Liver (tissue), 9 donors: ENCODE measurements around the gene NAA35. TPM values are rescaled to one million over a fixed set of nuclear protein-coding genes. Genes with fewer than 3 reads are reported as not detected.

ENCODE experiments used
- DNase-seq: peaks from one replicate; pipeline ENCODE4 v3.0.0-alpha.2; 2017; ENCODE audit warnings: low spot score
- H3K27ac ChIP-seq, 2 donors: one replicate each; pipeline ENCODE4 v1.7.0; 2013; ENCODE audit warnings: inconsistent platforms in 2 of 2, low read length in 2 of 2, control low read depth in 1 of 2, low read depth in 1 of 2, mild to moderate bottlenecking in 1 of 2
- H3K27me3 ChIP-seq, 4 donors: one replicate each; pipeline versions ENCODE4 v1.6.1 to v1.7.0; 2013; ENCODE audit warnings: low read length in 3 of 4, inconsistent platforms in 1 of 4, mild to moderate bottlenecking in 1 of 4, moderate library complexity in 1 of 4; ENCODE audit not compliant: control insufficient read depth in 4 of 4, insufficient read depth in 4 of 4
- H3K36me3 ChIP-seq, 4 donors: one replicate each; pipeline versions ENCODE4 v1.6.1 to v1.7.0; 2013; ENCODE audit warnings: low read length in 3 of 4, mild to moderate bottlenecking in 3 of 4, low read depth in 1 of 4, moderate library complexity in 1 of 4; ENCODE audit not compliant: control insufficient read depth in 4 of 4, insufficient read depth in 3 of 4
- H3K4me1 ChIP-seq, 4 donors: one replicate each; pipeline versions ENCODE4 v1.6.1 to v1.7.0; 2013; ENCODE audit warnings: low read length in 3 of 4, mild to moderate bottlenecking in 3 of 4, moderate library complexity in 1 of 4; ENCODE audit not compliant: control insufficient read depth in 4 of 4, insufficient read depth in 4 of 4
- H3K4me3 ChIP-seq, 3 donors: one replicate each; pipeline versions ENCODE4 v1.6.1 to v1.7.0; 2013; ENCODE audit warnings: low read length in 3 of 3, control low read depth in 1 of 3, low read depth in 1 of 3, mild to moderate bottlenecking in 1 of 3
- H3K9ac ChIP-seq, 2 donors: one replicate each; pipeline ENCODE4 v1.7.0; 2013; ENCODE audit warnings: low read length in 2 of 2, mild to moderate bottlenecking in 2 of 2, moderate library complexity in 2 of 2, control low read depth in 1 of 2, low read depth in 1 of 2
- H3K9me3 ChIP-seq, 4 donors: one replicate each; pipeline versions ENCODE4 v1.6.1 to v1.7.0; 2013; ENCODE audit warnings: low read length in 3 of 4; ENCODE audit not compliant: control insufficient read depth in 4 of 4
- EGR1 ChIP-seq, 2 donors: IDR thresholded peaks; 2 replicates each; pipeline ENCODE4 v1.6.1; 2016 to 2018; ENCODE audit warnings: antibody characterized with exemption in 2 of 2, low read depth in 2 of 2
- FOXA1 ChIP-seq: IDR thresholded peaks from 2 replicates; pipeline ENCODE4 v1.6.1; 2016; ENCODE audit warnings: antibody characterized with exemption
- FOXA2 ChIP-seq: IDR thresholded peaks from 2 replicates; pipeline ENCODE4 v1.6.1; 2016; ENCODE audit warnings: antibody characterized with exemption
- GABPA ChIP-seq, 2 donors: IDR thresholded peaks in 1 of 2; conservative IDR thresholded peaks in 1 of 2; 2 replicates each; pipeline ENCODE4 v1.6.1; 2016; ENCODE audit warnings: antibody characterized with exemption in 2 of 2, mild to moderate bottlenecking in 1 of 2, moderate library complexity in 1 of 2
- HNF4A ChIP-seq, 2 donors: conservative IDR thresholded peaks; 2 replicates each; pipeline ENCODE4 v1.6.1; 2016; ENCODE audit warnings: antibody characterized with exemption in 2 of 2, mild to moderate bottlenecking in 2 of 2
- HNF4G ChIP-seq: IDR thresholded peaks from 2 replicates; pipeline ENCODE4 v1.6.1; 2016; ENCODE audit warnings: antibody characterized with exemption
- JUND ChIP-seq, 2 donors: IDR thresholded peaks; 2 replicates each; pipeline ENCODE4 v1.6.1; 2016; ENCODE audit warnings: antibody characterized with exemption in 2 of 2
- NR2F2 ChIP-seq: IDR thresholded peaks from 2 replicates; pipeline ENCODE4 v1.6.1; 2016; ENCODE audit warnings: antibody characterized with exemption
- RAD21 ChIP-seq, 2 donors: IDR thresholded peaks; 2 replicates each; pipeline ENCODE4 v1.6.1; 2016; ENCODE audit warnings: antibody characterized with exemption in 2 of 2, mild to moderate bottlenecking in 2 of 2
- RXRA ChIP-seq, 2 donors: IDR thresholded peaks; 2 replicates each; pipeline ENCODE4 v1.6.1; 2017 to 2018; ENCODE audit warnings: antibody characterized with exemption in 2 of 2, mild to moderate bottlenecking in 1 of 2
- SP1 ChIP-seq: IDR thresholded peaks from 2 replicates; pipeline ENCODE4 v1.6.1; 2018; ENCODE audit warnings: antibody characterized with exemption, mild to moderate bottlenecking
- TAF1 ChIP-seq: conservative IDR thresholded peaks from 2 replicates; pipeline ENCODE4 v1.6.1; 2016; ENCODE audit warnings: antibody characterized with exemption, mild to moderate bottlenecking
- YY1 ChIP-seq: IDR thresholded peaks from 2 replicates; pipeline ENCODE4 v1.6.1; 2016; ENCODE audit warnings: antibody characterized with exemption, mild to moderate bottlenecking
- WGBS: extraction: QIAGEN DNeasy Blood & Tissue Kit; methylation state at CpG from one replicate; pipeline ENCODE4 v1.1.7; 2013; 5-methylcytosine and 5-hydroxymethylcytosine counted together
- polyA plus RNA-seq, 2 donors: library from polyadenylated mRNA; stranded (reverse) in 1 of 2; unstranded in 1 of 2; fragments of 200-250 nt in 1 of 2; fragments of >200 nt in 1 of 2; fragmentation: Nextera tagmentation in 1 of 2; extraction: Ambion mirVana in 1 of 2; gene quantifications; one replicate each; pipeline versions ENCODE4 v1.2.1 to v1.2.3, GENCODE V29; 2013 to 2015
- total RNA-seq, 2 donors: library from RNA; depleted of rRNA; stranded (reverse); fragments of >200 nt; gene quantifications; one replicate each; pipeline ENCODE4 v1.2.3, GENCODE V29; 2014
- TF ChIP-seq, protein P1 (sequence below): fragments of 150-350 bp; IDR thresholded peaks from 2 replicates; pipeline ENCODE4 v1.5.1; 2017; ENCODE audit warnings: improper control_type of control experiment, low read depth, low read length; ENCODE audit not compliant: missing input control
- TF ChIP-seq, protein P2 (sequence below): IDR thresholded peaks from 2 replicates; pipeline ENCODE4 v1.6.1; 2016; ENCODE audit warnings: antibody characterized with exemption, mild to moderate bottlenecking
- TF ChIP-seq, protein P3 (sequence below): IDR thresholded peaks from 2 replicates; pipeline ENCODE4 v1.6.1; 2016; ENCODE audit warnings: antibody characterized with exemption
- TF ChIP-seq, protein P4 (sequence below): IDR thresholded peaks from 2 replicates; pipeline ENCODE4 v1.6.1; 2016; ENCODE audit warnings: antibody characterized with exemption
- TF ChIP-seq, protein P5 (sequence below): IDR thresholded peaks from 2 replicates; pipeline ENCODE4 v1.6.1; 2016; ENCODE audit warnings: antibody characterized with exemption
- donor health status: healthy.
- donor health status: healthy.
- donor health status: healthy.
- donor health status: healthy.
- donor health status: healthy.

NAA35 gene
- total and polyA plus RNA-seq, 4 donors, result 5.2 to 14.8 (median 9.2) TPM

DNA sequence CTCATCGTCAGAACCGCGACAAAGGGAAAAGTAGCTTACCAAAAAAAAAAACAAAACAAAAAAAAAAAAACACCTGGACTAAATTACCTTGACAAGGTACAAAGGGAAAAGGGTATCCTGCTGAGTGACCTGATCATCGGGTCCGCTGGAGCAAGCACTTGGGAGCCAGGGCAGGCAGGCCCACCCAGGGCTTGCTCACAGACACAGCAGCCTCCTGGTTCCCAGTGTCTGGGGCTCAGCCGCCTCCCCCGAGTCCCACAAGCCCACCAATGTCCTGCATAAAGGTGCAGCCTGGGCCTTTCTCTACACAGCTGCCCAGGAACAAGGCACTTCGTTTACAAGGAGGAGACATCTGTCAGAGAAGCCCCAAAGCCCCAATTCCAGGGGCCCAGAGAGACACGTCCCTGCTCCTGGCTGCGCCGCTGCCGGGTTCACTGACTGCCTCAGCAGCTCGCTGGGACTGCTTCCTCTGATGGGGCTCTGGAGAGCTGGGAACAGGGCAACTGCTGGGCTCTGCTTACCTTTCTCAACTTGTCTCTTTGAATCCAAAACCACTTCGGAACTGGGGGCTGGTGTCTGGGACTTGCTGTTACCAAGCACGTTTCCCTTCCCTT, 95.0 kb downstream of the NAA35 start:
- Histone ChIP-seq H3K9me3 (no peaks in the 10 kb centered on the region), H3K27ac (no peak overlapping the region), H3K27me3 (no peaks in the 10 kb centered on the region), H3K36me3 (no peaks in the 10 kb centered on the region), H3K9ac (no peak overlapping the region), H3K4me3 (no peak overlapping the region), H3K4me1 (no peaks in the 10 kb centered on the region)
- no peak for DNase-seq
- 88% methylated on average over 15 of the region's 15 CpGs for WGBS
- TF ChIP-seq, protein P1, sequence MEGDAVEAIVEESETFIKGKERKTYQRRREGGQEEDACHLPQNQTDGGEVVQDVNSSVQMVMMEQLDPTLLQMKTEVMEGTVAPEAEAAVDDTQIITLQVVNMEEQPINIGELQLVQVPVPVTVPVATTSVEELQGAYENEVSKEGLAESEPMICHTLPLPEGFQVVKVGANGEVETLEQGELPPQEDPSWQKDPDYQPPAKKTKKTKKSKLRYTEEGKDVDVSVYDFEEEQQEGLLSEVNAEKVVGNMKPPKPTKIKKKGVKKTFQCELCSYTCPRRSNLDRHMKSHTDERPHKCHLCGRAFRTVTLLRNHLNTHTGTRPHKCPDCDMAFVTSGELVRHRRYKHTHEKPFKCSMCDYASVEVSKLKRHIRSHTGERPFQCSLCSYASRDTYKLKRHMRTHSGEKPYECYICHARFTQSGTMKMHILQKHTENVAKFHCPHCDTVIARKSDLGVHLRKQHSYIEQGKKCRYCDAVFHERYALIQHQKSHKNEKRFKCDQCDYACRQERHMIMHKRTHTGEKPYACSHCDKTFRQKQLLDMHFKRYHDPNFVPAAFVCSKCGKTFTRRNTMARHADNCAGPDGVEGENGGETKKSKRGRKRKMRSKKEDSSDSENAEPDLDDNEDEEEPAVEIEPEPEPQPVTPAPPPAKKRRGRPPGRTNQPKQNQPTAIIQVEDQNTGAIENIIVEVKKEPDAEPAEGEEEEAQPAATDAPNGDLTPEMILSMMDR, result no peak
- TF ChIP-seq RXRA (IDR thresholded peaks at IDR 0.05) (no peak), TAF1 (no peak), SP1 (no peak), FOXA2 (no peak), HNF4G (no peak), HNF4A (conservative IDR thresholded peaks at IDR 0.05) (no peak), JUND (IDR thresholded peaks at IDR 0.05) (no peak), EGR1 (IDR thresholded peaks at IDR 0.05; ENCODE audit: low read depth in 2 of 2) (no peak), YY1 (no peak), FOXA1 (no peak)
- TF ChIP-seq, protein P2, sequence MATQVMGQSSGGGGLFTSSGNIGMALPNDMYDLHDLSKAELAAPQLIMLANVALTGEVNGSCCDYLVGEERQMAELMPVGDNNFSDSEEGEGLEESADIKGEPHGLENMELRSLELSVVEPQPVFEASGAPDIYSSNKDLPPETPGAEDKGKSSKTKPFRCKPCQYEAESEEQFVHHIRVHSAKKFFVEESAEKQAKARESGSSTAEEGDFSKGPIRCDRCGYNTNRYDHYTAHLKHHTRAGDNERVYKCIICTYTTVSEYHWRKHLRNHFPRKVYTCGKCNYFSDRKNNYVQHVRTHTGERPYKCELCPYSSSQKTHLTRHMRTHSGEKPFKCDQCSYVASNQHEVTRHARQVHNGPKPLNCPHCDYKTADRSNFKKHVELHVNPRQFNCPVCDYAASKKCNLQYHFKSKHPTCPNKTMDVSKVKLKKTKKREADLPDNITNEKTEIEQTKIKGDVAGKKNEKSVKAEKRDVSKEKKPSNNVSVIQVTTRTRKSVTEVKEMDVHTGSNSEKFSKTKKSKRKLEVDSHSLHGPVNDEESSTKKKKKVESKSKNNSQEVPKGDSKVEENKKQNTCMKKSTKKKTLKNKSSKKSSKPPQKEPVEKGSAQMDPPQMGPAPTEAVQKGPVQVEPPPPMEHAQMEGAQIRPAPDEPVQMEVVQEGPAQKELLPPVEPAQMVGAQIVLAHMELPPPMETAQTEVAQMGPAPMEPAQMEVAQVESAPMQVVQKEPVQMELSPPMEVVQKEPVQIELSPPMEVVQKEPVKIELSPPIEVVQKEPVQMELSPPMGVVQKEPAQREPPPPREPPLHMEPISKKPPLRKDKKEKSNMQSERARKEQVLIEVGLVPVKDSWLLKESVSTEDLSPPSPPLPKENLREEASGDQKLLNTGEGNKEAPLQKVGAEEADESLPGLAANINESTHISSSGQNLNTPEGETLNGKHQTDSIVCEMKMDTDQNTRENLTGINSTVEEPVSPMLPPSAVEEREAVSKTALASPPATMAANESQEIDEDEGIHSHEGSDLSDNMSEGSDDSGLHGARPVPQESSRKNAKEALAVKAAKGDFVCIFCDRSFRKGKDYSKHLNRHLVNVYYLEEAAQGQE, result no peak
- TF ChIP-seq, protein P3, sequence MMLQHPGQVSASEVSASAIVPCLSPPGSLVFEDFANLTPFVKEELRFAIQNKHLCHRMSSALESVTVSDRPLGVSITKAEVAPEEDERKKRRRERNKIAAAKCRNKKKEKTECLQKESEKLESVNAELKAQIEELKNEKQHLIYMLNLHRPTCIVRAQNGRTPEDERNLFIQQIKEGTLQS, result no peak

DNA sequence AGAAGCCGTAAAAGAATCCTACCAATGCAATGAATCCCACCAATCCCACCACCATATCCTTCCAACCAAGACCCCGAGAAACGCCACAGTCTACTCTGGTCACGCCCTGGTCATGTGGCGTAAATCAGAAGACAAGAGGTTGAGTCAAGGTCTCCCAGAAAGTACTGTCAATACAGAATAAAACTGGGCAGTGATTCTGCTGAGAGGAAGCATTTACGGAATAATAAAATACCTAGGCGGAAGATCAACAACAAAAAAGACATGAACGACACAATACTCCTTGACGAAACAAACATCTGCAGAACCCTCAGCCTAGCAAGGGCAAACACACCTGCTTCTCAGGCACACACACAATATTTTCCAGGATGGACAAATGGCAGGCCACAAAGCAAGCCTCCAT, 95.6 kb downstream of the NAA35 start:
- TF ChIP-seq GABPA (IDR thresholded peaks at IDR 0.05 in 1 of 2, conservative IDR thresholded peaks at IDR 0.05 in 1 of 2) (no peak), HNF4G (no peak), YY1 (no peak), RAD21 (IDR thresholded peaks at IDR 0.05) (no peak), NR2F2 (no peak), FOXA2 (no peak), EGR1 (IDR thresholded peaks at IDR 0.05; ENCODE audit: low read depth in 2 of 2) (no peak), SP1 (no peak), TAF1 (no peak), FOXA1 (no peak), HNF4A (conservative IDR thresholded peaks at IDR 0.05) (no peak), JUND (IDR thresholded peaks at IDR 0.05) (no peak), RXRA (IDR thresholded peaks at IDR 0.05) (no peak)
- TF ChIP-seq, protein P3, result no peak
- TF ChIP-seq, protein P4, sequence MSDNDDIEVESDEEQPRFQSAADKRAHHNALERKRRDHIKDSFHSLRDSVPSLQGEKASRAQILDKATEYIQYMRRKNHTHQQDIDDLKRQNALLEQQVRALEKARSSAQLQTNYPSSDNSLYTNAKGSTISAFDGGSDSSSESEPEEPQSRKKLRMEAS, result no peak
- TF ChIP-seq, protein P1, result no peak
- TF ChIP-seq, protein P5, sequence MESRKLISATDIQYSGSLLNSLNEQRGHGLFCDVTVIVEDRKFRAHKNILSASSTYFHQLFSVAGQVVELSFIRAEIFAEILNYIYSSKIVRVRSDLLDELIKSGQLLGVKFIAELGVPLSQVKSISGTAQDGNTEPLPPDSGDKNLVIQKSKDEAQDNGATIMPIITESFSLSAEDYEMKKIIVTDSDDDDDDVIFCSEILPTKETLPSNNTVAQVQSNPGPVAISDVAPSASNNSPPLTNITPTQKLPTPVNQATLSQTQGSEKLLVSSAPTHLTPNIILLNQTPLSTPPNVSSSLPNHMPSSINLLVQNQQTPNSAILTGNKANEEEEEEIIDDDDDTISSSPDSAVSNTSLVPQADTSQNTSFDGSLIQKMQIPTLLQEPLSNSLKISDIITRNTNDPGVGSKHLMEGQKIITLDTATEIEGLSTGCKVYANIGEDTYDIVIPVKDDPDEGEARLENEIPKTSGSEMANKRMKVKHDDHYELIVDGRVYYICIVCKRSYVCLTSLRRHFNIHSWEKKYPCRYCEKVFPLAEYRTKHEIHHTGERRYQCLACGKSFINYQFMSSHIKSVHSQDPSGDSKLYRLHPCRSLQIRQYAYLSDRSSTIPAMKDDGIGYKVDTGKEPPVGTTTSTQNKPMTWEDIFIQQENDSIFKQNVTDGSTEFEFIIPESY, result no peak
- no peaks in the 10 kb centered on the region for H3K36me3 ChIP-seq
- 92% methylated on average over 9 of the region's 9 CpGs for WGBS
- no peaks in the 10 kb centered on the region for H3K27me3 ChIP-seq
- no peak overlapping the region for H3K27ac ChIP-seq
- DNase-seq, result no peak
- H3K4me3 ChIP-seq, result no peak overlapping the region
- H3K4me1 ChIP-seq, result no peaks in the 10 kb centered on the region
- no peaks in the 10 kb centered on the region for H3K9me3 ChIP-seq
- H3K9ac ChIP-seq, result no peak overlapping the region
